Astrocyte of the spinal cord (primary cell): Measurements from ENCODE around the gene LHPP.

Source experiments
- DNase-seq: peaks from one replicate; pipeline ENCODE4 v3.0.0; 2011; ENCODE audit warnings: low read depth, low spot score
- H3K4me3 ChIP-seq: 2 replicates; pipeline ENCODE4 v1.5.1; 2011; ENCODE audit warnings: low read depth, mild to moderate bottlenecking, low read length, moderate library complexity
- CTCF ChIP-seq: IDR thresholded peaks from 2 replicates; pipeline ENCODE4 v1.5.1; 2012; ENCODE audit warnings: low read depth, mild to moderate bottlenecking, low read length, inconsistent platforms
- in situ Hi-C: cut with HindIII; loops from 2 replicates; pipeline ENCODE4 v1.10.0; 2017; ENCODE audit warnings: low sequenced_read_pairs

LHPP gene

GRCh38 chr10:124655191-124656112 is 193.8 kb downstream of the LHPP start:
- no peak overlapping the region for H3K4me3 ChIP-seq
- no peak for DNase-seq
- TF ChIP-seq CTCF, result no peak
- in situ Hi-C loops, result no loop called here

GRCh38 chr10:124656113-124656490 is 194.5 kb downstream of the LHPP start:
- H3K4me3 ChIP-seq, result no peak overlapping the region
- no peak for DNase-seq
- in situ Hi-C loops, result no loop called here
- no peak for TF ChIP-seq CTCF

- DNase-seq, result no peak
- TF ChIP-seq CTCF, result no peak
- in situ Hi-C loops, result no loop called here
- no peak overlapping the region for H3K4me3 ChIP-seq
These were observed 194.9 kb downstream of the LHPP start for GRCh38 chr10:124656541-124656940.

- peak; percentile 75 for DNase-seq
- in situ Hi-C loops, result no loop called here
- no peak overlapping the region for H3K4me3 ChIP-seq
- TF ChIP-seq CTCF, result no peak
These were observed 196.2 kb downstream of the LHPP start for GRCh38 chr10:124657806-124658205.

GRCh38 chr10:124658591-124659242 is 197.1 kb downstream of the LHPP start:
- in situ Hi-C loops, result no loop called here
- H3K4me3 ChIP-seq, result no peak overlapping the region
- DNase-seq, result no peak
- TF ChIP-seq CTCF, result no peak

GRCh38 chr10:124659380-124659779 is 197.8 kb downstream of the LHPP start:
- DNase-seq, result no peak
- no peak for TF ChIP-seq CTCF
- in situ Hi-C loops, result no loop called here
- H3K4me3 ChIP-seq, result no peak overlapping the region
